Stimulated activated CD8-positive, alpha-beta memory T cell treated with anti-CD3 and anti-CD28 coated beads, Interleukin-4, amount 100 ng/mL, for 48 hours (primary cell): ENCODE results near the gene PTPN3.

Source experiments
- DNase-seq: peaks from one replicate; pipeline ENCODE4 v3.0.0-alpha.2; 2020

PTPN3 gene

DNA sequence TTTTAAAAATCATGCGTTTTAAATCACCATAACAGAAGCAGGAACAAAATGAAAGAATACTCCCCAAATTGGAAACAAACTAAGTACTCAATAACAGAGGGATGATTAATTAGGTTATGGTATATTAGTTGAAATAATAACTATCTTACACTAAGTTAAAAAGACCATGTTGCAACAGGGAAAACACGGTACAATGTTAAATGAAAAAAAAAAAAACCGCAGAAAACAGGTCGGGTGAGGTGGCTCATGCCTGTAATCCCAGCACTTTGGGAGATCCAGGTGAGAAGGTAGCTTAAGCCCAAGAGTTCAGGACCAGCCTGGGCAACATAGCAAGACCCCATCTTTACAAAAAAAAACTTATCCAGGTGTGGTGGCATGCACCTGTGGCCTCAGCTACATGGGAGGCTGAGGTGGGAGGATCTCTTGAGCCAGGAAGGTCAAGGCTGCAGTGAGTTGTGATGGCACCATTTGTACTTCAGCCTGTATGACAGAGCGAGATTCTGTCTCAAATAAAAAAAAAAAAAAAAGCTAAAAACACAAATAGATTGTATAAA is 2.4 kb upstream of the PTPN3 start:
- no peak for DNase-seq

DNA sequence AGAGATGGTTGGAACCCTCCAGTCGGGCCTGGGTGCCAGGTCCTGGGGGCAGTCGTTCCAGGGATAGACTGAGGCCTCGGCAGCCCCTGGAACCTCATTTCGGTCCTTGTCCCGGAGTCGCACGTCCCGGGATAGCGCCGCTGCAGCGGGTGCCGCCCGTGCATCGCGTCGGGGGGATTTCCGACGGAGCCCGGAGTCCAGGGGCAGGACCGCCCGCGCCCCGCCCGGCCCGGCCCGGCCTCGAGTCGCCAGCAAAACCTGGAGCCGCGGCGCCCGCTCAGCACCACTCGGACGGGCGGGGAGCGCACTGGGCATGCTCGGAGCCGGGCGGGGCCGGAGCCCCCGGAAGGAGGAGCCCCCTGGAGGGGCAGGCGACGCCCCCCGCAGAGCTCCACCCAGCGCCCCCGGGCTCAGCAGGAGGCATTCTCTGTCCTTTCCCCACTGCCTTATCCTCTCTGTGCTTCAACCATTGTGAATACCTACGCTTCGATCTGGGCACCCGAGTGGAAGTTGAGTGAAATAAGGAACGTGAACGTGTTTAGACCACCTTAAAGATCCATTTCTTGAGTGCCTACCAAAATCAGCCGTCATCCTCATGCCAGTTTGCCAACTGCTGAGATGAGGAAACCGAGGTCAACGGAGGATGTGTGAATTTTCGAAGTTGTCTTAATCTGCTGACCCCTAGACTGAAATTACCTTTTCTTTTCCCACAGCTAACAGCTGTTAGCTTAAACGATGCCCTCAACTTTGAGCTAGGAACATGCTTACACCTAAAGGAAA is 1.7 kb upstream of the PTPN3 start:
- no peak for DNase-seq

DNA sequence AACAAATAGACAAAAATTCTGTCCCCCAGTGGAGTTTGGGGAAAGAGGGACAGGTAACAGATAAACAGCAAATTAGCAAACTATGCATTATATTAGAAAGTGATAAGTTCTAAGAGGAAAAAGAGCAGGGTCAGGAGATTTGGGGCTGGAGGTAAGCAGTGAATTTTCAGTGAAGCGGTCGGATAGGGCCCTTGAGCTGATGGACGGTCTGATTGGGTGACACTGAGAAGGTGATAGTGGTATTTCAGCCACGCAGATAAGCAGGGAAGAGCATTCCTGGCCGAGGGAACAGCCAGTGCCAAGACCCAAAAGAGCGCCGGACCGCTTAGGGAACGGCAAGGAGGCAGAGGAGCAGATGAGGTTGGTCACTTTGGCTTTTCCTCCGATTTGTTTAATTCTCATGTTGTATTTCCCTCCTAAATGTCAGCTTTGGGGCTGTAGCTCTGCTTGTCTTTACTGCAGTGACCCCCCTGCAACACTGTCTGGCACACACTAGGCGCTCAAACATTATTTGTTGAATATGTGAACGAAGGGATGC is 1.1 kb upstream of the PTPN3 start:
- no peak for DNase-seq

DNA sequence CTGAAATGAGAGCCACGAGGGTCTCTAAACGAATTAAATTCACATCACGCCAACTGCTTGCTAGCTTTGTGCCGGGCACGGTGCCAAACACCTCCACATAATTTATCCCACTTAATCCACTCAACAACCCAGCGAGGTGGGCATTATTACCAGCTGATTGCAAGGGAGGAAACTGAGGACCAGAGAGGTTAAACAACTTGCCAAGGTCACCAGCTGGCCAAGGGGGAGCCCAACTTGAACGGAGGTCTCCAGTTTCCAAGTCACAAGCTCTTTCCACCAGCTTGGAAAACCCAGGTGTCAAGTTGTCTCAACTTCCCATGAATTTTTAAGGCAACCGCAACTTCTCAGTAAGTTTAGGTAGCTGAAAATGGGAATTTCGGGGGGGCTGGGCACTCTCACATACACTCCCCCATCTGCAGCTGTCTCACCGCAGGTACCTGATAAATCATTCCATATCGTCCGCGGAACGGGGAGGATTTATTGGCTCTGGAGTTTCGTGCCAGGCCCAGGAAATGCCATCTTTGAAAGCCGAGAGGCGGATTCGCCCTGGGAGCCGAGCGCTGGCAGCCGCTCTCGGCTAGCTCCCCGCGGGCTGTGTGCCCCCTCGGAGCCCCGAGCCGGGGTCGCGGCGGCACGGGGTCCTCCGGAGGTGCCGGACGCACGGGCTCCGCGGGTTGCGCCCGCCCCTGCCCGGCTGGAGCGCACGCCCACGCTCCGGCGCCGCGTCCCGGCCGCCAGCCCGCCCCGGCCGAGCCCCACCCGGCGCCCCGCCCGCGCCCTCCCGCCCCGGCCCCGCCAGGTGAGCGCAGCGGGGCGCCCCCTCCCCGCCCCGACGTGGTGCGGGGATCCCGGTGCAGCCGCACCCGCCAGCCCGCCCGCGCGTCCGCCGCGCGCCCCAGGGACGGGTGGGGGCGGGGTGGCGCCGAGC is 617 bp downstream of the PTPN3 start:
- DNase-seq, result no peak

DNA sequence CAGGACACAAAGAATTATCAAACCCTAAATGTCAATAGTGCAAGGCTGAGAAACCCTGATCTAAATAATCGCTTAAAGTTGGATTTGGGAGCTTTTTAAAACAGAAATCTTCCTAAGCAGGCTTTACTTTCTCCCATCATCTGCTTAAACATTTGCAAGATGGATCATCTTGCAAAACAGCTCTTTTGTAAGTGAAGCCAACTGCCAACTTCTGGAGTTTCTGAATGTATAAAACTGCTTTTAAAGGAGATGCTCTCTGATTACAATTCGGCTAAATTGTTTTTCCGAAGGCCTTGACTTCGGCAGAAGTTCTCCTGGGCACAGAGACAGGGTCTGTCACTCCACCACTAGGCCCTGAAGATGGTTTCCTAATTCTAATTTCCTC is 1.3 kb downstream of the PTPN3 start:
- no peak for DNase-seq

DNA sequence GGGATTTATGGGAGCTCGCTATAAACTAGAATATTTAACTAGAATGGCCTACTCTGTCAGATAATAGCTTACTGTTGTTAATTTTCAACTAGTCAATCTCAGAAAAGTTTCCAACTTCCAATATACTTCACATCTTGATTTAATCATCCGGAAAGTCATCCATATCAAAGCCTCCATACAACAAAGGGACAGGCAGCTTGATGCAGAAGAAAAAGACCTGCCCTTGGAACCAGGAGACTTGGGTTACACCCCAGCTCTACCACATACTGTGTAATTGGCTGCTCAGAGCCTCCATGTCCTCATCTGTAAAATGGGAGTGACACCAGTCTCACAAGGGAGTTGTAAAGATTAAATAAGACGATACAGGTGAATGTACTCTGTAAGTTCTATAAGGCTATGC is 1.9 kb downstream of the PTPN3 start:
- no peak for DNase-seq

DNA sequence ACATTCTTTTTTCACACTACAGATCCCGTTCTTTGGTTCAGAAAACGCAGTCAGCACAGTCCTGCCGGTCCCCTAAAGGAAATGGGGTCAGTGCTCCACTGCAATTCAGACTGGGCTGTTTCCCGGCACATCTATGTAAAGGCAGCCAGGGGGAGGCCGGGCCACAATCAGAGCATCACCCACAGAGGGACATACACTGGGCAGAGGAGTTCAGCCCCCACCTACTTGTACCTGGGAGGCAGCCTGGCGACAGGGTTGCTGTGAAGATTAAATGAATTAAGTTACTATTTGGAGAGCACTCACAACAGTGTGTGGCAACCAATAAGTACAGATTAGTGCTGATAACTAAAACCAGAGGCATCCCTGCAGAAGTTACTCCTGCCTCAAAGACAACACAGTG is 4.5 kb downstream of the PTPN3 start:
- DNase-seq, result no peak

DNA sequence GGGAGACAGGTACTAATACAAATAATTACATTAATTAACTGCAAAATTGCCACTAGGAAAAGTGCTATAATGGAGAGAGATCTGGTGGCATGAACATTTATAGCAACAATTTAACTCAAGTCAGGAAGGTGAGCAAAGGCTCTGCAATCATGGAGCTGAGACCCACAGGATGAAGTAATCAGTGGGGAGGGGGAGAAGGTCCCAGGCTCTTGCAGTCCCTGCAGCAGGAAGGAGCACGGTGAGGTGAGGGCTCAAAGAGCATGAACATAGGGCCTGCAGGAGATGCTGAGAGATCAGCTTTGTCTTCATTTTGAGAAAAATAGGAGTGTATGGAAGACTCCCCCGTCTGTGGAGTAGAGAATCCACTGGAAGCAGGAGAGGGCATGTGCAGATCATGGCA is 6.5 kb downstream of the PTPN3 start:
- no peak for DNase-seq

DNA sequence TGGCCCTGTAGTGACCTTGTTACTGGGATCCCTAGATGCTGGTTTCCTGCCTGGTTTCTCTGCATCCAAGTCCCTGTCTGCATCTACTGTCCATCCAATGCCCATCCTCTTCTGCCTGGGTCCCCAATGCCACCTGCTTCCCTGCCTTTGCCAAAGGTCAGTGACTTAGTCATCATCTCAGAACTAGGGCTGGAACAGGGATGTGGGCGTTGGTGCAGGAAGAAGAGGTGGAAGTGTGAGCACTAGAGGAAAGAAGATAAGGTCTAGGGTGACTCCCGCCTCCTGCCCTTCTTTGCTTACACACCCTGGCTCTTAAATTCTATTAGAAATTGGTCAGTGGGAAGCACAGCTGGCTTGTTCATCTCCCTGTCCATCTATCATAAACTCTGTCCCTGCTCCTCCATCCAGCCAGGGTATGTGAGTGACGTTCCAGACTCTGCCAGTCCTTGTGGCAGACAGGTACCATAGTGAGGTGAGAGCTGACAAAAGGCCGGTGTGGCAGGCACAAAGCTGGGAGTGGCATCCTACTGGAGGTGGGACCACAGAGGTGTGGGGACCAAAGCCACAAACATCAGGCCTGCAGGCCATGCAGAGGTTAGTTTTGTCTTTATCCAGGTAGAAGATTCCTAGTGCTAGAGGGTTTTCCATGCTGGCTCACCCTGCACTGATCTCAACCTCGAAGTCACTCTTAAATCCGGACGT is 9.2 kb downstream of the PTPN3 start:
- no peak for DNase-seq

DNA sequence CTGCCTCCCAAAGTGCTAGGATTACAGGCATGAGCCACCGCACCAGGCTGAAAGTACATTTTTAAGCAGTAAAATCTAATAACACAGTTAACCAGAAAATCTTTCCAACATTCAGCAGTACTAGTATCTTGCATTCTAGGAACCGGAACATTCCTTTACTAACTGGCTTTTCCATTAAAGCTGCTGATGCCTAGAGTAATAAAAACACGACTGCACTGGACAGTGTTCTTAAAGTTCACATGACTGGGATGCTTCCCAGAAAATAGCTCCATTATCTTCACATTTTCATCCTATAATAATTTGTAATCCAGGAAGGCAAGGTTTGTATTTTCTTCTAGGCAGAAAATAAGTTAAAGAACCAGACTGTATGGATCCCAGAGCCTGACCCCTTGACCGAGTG is 9.8 kb downstream of the PTPN3 start:
- no peak for DNase-seq

DNA sequence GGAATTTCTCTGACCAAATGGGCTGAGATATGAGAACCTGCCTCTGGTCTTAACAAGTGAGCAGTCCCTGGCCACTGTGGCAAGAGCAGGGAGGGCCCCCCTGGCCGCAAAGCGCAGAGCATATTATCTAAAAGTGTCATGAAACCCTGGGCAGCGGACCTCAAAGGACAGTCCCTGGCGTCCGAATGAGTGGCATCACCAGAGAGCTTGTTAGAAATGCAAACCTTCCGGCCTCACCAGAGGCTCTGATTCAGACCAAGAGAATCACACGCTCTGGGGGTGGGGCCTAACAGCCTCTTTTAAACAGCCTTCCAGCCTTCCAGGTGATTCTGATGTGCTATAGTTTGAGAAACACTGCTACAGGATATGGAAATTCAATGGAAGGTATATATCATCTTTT is 10.9 kb downstream of the PTPN3 start:
- DNase-seq, result no peak

DNA sequence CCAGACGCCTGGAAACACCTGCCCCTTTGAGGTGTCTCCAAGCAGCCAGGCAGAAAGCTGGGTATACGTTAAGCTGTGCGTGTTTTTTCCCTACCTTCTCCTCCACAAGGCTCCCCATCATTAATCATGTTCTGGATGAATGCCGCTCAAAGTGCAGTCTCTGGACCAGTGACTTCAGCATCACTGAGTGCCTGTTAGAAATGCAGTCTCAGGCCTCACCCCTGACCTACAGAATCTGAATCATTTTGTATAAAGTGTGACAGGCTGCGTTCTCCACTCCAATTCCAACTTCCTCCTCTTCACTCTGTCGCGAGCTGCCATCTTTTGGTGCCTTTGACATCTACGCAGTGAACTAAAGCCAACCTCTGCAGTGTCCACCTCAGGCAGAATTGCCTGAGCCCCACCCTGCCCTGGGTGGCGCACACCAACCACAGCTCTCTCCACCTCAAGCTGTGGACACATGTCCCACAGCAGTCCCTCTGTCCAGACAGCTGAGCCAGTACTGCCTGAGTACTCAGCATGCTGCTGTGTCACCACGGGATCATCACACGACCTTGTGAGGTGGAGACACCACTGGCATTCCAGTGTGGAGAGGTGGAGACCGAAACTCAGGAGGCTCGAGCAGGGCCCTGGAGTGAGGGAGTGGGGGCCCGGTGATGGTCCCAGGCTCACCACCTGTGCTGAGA is 14.2 kb downstream of the PTPN3 start:
- no peak for DNase-seq

DNA sequence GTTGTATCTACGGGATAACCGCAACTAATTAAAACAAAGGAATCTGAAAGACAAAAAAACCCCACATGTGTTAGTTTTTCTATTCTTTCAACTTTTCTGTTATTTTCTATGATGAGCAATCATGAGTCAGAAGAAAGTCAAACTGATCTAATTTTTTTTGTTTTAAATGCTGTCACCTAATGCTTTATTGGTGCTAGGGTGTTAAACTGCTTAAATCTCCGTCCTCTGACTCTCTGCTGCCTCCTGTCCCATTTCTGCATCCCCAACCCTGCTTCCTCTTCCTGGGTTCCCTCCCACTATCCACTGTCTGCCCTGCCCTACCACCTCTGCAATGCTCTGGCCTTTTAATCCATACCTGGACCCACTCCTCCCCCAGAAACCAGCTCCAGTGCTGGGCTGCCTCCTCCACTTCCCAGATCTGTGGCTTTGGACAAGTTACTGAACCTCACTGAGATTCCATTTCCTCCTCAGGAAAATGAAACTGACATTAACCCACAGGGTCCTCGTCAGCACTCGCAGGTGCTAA is 15.7 kb downstream of the PTPN3 start:
- no peak for DNase-seq

DNA sequence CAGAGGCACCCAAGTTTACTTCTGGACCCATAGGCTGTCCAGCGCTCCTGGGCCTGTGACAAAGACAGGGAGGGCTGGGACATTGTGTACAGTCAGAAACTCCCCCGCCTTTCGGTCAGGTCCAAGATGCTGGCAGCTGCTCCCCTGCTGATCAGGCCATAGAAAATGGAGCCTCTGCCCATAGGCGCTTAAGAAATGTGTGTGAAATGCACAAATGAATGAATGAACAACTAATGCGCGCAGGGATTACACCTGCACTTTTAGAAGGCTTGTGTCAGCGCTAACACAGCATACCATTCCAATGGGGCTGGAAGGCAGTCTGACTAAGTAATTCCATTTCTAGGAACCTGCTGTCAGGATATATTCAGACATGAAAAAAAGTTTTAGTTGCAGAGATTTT is 16.3 kb downstream of the PTPN3 start:
- no peak for DNase-seq

DNA sequence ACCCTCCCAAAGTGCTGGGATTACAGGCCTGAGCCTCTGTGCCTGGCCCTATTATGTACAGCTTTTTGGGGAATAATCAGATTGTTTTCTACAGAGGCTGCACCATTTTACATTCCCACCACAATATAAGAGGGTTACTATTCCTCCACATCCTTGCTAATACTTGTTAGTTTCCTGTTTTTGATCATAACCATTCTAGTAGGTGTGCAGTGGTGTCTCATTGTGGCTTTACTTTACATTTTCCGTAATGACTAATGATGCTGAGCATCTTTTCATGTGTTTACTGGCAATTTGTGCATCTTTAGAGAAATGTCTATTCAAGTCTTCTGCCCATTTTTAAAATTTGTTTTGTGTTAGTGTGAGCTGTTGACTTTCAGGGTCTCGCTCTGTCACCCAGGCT is 18.3 kb downstream of the PTPN3 start:
- DNase-seq, result no peak

DNA sequence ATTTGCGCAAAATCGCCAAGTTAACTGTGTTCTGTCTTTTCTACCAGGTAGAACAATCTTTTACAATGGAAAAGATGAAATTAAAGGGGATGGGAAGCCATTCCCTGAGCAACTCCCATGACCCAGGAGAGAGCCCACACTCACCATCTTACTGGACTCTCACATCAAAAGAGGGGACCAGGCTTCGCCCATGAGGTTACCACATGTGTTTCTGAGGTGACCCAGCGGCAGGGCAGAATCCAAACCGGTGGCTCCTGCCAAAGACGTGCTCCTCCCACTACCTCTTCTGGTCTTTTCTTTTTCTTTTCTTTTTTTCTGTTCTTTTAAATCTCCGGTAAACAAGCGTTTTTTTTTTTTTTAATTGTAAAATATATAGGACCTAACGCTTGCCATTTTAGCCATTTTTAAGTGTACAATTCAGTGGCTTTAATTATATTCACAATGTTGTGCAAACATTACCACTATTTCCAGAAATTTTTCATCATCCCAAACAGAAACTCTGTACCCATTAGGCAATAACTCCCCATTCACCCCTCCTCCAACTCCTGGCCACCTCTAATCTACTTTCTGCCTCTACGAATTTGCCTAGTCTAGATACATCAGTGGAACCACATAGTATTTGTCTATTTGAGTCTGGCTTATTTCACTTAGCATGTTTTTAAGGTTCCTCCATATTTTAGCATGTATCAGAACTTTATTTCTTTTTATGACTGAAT is 19.3 kb downstream of the PTPN3 start:
- no peak for DNase-seq

DNA sequence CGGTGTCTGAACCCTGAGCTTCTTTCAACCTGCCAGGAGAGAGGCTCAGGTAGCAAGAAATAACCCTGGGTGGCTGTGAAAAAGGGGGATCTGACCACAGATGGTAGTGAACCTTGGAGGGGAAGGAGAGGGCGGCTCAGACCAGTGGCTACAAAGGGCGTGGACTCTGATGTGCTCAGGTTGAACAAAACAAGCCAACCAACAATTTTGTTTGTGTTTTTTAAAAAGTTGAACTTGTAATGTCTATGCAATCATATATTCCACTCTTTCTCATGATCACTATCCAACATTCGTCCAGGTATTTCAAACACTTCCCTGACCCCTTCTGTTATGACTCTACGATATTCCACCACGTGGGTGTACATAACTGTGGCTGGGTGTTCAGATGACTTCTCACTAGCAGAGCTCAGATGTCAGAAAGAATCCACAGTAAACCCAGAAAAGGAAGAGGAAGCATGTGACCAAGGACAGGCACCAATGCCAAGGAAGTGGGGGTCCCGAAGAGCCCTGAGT is 20.0 kb downstream of the PTPN3 start:
- DNase-seq, result no peak

DNA sequence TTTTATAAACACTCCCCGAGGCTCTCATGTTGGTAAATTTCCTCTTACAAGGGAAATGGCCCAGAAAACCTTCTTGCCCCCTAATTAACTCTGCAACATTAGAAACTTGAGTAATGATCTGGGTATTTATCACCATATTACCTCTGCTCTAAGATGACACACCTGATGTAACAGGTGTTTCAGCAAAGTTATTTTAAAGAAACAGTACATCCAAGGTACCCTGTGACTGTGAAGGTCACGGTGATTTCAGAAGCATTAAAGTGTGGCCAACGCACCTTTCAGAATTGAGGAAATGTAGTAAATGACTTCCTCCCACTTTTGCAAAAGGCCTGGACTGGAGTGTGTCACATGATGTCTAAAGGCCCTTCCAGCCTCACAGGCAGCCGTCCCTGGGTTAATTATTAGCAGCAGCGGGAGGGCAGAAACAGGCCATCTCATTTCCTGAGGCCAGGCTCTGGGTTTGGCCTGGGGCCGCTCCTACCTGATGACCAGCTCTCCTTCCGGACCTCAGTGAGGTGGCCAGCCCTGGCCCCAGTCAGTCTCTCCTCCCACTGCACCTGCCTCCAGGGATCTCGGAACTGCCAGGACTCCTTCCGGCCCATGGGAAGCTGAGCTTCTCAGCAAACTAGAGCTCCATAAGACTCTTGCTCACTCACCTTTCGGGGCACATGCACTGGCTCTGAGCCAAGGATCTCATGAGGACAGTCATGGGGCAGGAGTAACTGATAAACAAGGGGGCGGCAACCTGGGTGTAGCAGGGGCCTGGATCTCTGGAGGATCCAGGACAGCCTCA is 20.7 kb downstream of the PTPN3 start:
- DNase-seq, result no peak

DNA sequence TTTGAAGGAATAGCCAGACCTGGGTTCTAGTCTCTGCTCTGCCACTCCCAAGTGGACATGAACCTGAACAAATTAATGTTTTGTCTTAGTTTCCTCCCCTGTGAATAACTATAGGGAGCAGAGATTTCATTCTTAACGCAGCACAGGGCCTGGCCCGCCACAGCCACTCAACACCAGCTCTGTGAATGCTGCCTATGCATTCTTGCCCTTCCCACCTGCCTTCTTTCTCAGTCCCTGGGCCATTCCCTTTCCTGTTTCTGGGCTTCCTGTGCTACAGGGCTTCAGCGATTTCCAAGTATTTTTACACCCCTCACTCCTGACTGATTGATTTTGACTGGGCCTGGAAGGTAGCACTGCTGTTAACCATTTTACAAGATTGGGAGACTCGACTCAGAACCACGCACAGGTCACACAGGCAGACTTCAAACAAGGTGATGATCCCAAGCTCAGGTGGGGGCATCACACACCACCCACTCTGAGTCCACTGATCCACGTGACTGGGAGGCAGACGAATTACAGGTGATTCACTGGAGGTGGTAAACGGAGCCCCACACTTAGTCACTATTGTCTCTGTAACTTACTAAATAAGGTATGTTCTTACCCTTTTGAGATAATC is 21.4 kb downstream of the PTPN3 start:
- no peak for DNase-seq

DNA sequence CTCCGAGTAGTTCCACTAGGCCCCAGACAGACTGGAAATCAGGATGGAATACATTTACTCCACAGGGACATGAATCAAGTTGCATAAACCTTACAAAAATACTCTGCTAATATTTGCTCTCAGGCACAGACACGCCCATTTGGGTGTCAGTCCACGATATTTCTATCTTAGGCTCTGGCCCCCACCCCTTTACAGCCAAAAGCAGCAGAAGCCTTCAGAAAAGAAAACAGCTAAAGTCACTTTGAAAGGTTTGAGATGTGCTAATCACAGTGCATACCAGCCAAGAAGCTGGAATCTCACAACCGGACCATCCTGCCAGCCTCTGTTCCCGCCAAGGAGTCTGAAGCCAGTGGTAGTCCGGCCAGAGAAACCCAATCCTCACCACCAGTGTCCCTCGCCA is 22.6 kb downstream of the PTPN3 start:
- no peak for DNase-seq
